Activated CD8-positive, alpha-beta memory T cell treated with anti-CD3 and anti-CD28 coated beads, Interleukin-2, amount 50 U/mL, for 1 hour (primary cell): Measurements from ENCODE around the gene PPP1R2C.

ENCODE experiments used
- DNase-seq: peaks from one replicate; pipeline ENCODE4 v3.0.0-alpha.2; 2020; ENCODE audit errors: extremely low read depth

Gene PPP1R2C

GRCh38 chrX:42778096-42778495 is at the start of gene PPP1R2C:
Gene PPP1R2C, minus strand, starts transcription at chrX:42778163. Its CDS starts 84 bp downstream, at chrX:42778079.
- DNase-seq: peak; percentile 29

- DNase-seq: no peak
These were observed 47.2 kb upstream of the PPP1R2C start for GRCh38 chrX:42825201-42825600.

- DNase-seq: no peak
These were observed 46.6 kb upstream of the PPP1R2C start for GRCh38 chrX:42824541-42824940.

GRCh38 chrX:42823443-42823842 is 45.5 kb upstream of the PPP1R2C start:
- no peak for DNase-seq

GRCh38 chrX:42821803-42822443 is 44.0 kb upstream of the PPP1R2C start:
- no peak for DNase-seq

GRCh38 chrX:42818151-42818921 is 40.4 kb upstream of the PPP1R2C start:
- no peak for DNase-seq

GRCh38 chrX:42809569-42809968 is 31.6 kb upstream of the PPP1R2C start:
- no peak for DNase-seq

GRCh38 chrX:42807393-42807792 is 29.4 kb upstream of the PPP1R2C start:
- no peak for DNase-seq

- DNase-seq: no peak
These were observed 26.6 kb upstream of the PPP1R2C start for GRCh38 chrX:42804524-42804923.

- no peak for DNase-seq
These were observed 25.4 kb upstream of the PPP1R2C start for GRCh38 chrX:42803320-42803719.

- DNase-seq: no peak
These were observed 19.8 kb upstream of the PPP1R2C start for GRCh38 chrX:42797651-42798269.

- DNase-seq: no peak
These were observed 5.5 kb upstream of the PPP1R2C start for GRCh38 chrX:42783451-42783850.

- DNase-seq: no peak
These were observed 1.8 kb downstream of the PPP1R2C start for GRCh38 chrX:42776195-42776594.

- DNase-seq: no peak
These were observed 5.1 kb downstream of the PPP1R2C start for GRCh38 chrX:42772874-42773273.

- no peak for DNase-seq
These were observed 6.2 kb downstream of the PPP1R2C start for GRCh38 chrX:42771506-42772335.

GRCh38 chrX:42770566-42770965 is 7.4 kb downstream of the PPP1R2C start:
- DNase-seq: no peak

GRCh38 chrX:42759881-42760280 is 18.1 kb downstream of the PPP1R2C start:
- no peak for DNase-seq

GRCh38 chrX:42755815-42756214 is 22.1 kb downstream of the PPP1R2C start:
- DNase-seq: no peak

GRCh38 chrX:42754603-42755002 is 23.4 kb downstream of the PPP1R2C start:
- DNase-seq: no peak

GRCh38 chrX:42754115-42754514 is 23.8 kb downstream of the PPP1R2C start:
- DNase-seq: no peak

- DNase-seq: no peak
These were observed 25.2 kb downstream of the PPP1R2C start for GRCh38 chrX:42752730-42753129.

GRCh38 chrX:42751573-42751972 is 26.4 kb downstream of the PPP1R2C start:
- no peak for DNase-seq
